Hepatocyte (in vitro differentiated cells): ENCODE measurements around the gene TCF12. TPM values are rescaled to one million over a fixed set of nuclear protein-coding genes. Genes with fewer than 3 reads are reported as not detected.

Experiments
- DNase-seq: peaks from one replicate; pipeline ENCODE4 v3.0.0-alpha.2; 2016; ENCODE audit warnings: low spot score
- H2AFZ ChIP-seq: fragments of 200-600 bp; sonication (generic); 2 replicates; pipeline ENCODE4 v1.6.0; 2016; ENCODE audit warnings: antibody characterized with exemption, mild to moderate bottlenecking
- H3K27ac ChIP-seq: fragments of 200-600 bp; sonication (generic); 2 replicates; pipeline ENCODE4 v1.5.1; 2016; ENCODE audit warnings: mild to moderate bottlenecking
- H3K27me3 ChIP-seq: fragments of 200-600 bp; sonication (generic); 2 replicates; pipeline ENCODE4 v1.6.1; 2016
- H3K36me3 ChIP-seq: fragments of 200-600 bp; sonication (generic); replicated peaks from 2 replicates; pipeline ENCODE4 v1.5.1; 2016; ENCODE audit warnings: low read depth; ENCODE audit not compliant: insufficient read depth
- H3K4me1 ChIP-seq: fragments of 200-600 bp; sonication (generic); 2 replicates; pipeline ENCODE4 v1.5.1; 2016; ENCODE audit warnings: mild to moderate bottlenecking, moderate library complexity; ENCODE audit not compliant: insufficient read depth
- H3K4me2 ChIP-seq: fragments of 200-600 bp; sonication (generic); 2 replicates; pipeline ENCODE4 v1.6.0; 2016
- H3K4me3 ChIP-seq: fragments of 200-600 bp; sonication (generic); 2 replicates; pipeline ENCODE4 v1.5.1; 2016; ENCODE audit warnings: mild to moderate bottlenecking
- H3K79me2 ChIP-seq: fragments of 200-600 bp; sonication (generic); 2 replicates; pipeline ENCODE4 v1.6.0; 2017; ENCODE audit warnings: mild to moderate bottlenecking
- H3K9me2 ChIP-seq: fragments of 200-600 bp; sonication (generic); replicated peaks from 2 replicates; pipeline ENCODE4 v1.6.0; 2017; ENCODE audit warnings: mild to moderate bottlenecking; ENCODE audit not compliant: insufficient read depth
- H3K9me3 ChIP-seq: fragments of 200-600 bp; sonication (generic); 2 replicates; pipeline ENCODE4 v1.5.1; 2016; ENCODE audit warnings: low read depth, mild to moderate bottlenecking
- H4K20me1 ChIP-seq: fragments of 200-600 bp; sonication (generic); 2 replicates; pipeline ENCODE4 v1.6.0; 2016; ENCODE audit warnings: mild to moderate bottlenecking; ENCODE audit not compliant: insufficient read depth, poor library complexity, severe bottlenecking
- EZH2 ChIP-seq: fragments of 200-600 bp; sonication (generic); IDR thresholded peaks from 2 replicates; pipeline ENCODE4 v1.6.1; 2016; ENCODE audit warnings: antibody characterized with exemption, mild to moderate bottlenecking, borderline replicate concordance
- EZH2phosphoT487 ChIP-seq: fragments of 200-600 bp; sonication (generic); IDR thresholded peaks from one replicate; pipeline ENCODE4 v1.6.1; 2018; ENCODE audit warnings: antibody characterized with exemption, mild to moderate bottlenecking, low read depth, moderate library complexity; ENCODE audit not compliant: unreplicated experiment, severe bottlenecking
- WGBS: methylation state at CpG from one replicate; pipeline ENCODE4 v1.1.6; 2016; ENCODE audit warnings: low lambda C conversion rate; ENCODE audit errors: missing lambda C conversion rate; 5-methylcytosine and 5-hydroxymethylcytosine counted together
- polyA plus RNA-seq: library from polyadenylated mRNA; unstranded; fragments of >200 nt; fragmentation: Nextera tagmentation; extraction: Ambion mirVana; gene quantifications from 2 replicates; pipeline ENCODE4 v1.2.1, GENCODE V29; 2016
- total RNA-seq: library from RNA; depleted of rRNA; stranded (reverse); fragments of >200 nt; gene quantifications from 2 replicates; pipeline ENCODE4 v1.2.3, GENCODE V29; 2014
- TF ChIP-seq, protein P1 (sequence below): fragments of 200-600 bp; sonication (generic); IDR thresholded peaks from 2 replicates; pipeline ENCODE4 v1.5.1; 2016; ENCODE audit warnings: antibody characterized with exemption, mild to moderate bottlenecking; ENCODE audit not compliant: poor library complexity

Gene TCF12
- total and polyA plus RNA-seq, 2 experiments from 2014 or later: 42.0 to 93.2 TPM

DNA sequence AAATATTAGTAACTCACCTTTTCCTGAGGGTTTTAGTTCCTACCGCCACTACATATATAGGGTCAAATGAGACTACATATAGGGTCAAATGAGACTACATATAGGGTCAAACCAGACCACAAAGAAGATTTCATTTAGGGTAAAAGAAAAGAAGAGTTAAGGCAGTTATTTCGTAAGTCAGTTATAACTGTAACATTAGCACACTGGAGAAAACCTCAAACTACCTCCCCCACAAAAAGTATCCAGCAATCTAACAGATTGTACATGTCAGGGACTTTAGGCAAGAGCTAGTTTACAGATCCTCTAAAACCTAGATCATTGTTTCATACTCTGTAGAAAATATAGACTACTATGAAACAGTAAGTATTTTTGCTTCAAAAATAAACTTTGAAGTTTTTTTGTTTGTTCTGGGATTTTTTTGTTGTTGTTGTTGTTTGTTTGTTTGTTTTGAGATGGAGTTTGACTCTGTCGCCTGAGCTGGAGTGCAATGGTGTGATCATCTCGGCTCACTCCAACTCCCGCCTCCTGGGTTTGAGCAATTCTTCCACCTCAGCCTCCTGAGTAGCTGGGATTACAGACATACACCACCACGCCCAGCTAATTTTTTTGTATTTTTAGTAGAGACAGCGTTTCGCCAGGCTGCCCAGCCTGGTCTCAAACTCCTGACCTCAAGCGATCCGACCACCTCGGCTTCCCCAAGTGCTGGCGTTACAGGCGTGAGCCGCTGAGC lies 365.5 kb downstream of the TCF12 start:
- no peaks in the 10 kb centered on the region for H3K36me3 ChIP-seq
- H3K9me3 ChIP-seq: no peaks in the 10 kb centered on the region
- H3K9me2 ChIP-seq: no peaks in the 10 kb centered on the region
- WGBS: 97% methylated on average over 14 of the region's 14 CpGs
- H3K27ac ChIP-seq: no peak overlapping the region
- no peak overlapping the region for H3K4me3 ChIP-seq
- H3K4me2 ChIP-seq: no peak overlapping the region
- no peak for DNase-seq
- no peak for TF ChIP-seq EZH2
- TF ChIP-seq EZH2phosphoT487: no peak
- TF ChIP-seq, protein P1, sequence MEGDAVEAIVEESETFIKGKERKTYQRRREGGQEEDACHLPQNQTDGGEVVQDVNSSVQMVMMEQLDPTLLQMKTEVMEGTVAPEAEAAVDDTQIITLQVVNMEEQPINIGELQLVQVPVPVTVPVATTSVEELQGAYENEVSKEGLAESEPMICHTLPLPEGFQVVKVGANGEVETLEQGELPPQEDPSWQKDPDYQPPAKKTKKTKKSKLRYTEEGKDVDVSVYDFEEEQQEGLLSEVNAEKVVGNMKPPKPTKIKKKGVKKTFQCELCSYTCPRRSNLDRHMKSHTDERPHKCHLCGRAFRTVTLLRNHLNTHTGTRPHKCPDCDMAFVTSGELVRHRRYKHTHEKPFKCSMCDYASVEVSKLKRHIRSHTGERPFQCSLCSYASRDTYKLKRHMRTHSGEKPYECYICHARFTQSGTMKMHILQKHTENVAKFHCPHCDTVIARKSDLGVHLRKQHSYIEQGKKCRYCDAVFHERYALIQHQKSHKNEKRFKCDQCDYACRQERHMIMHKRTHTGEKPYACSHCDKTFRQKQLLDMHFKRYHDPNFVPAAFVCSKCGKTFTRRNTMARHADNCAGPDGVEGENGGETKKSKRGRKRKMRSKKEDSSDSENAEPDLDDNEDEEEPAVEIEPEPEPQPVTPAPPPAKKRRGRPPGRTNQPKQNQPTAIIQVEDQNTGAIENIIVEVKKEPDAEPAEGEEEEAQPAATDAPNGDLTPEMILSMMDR: no peak
- no peaks in the 10 kb centered on the region for H3K4me1 ChIP-seq
- H2AFZ ChIP-seq: no peak overlapping the region
- H3K27me3 ChIP-seq: no peaks in the 10 kb centered on the region
- H4K20me1 ChIP-seq: no peaks in the 10 kb centered on the region
- no peaks in the 10 kb centered on the region for H3K79me2 ChIP-seq

DNA sequence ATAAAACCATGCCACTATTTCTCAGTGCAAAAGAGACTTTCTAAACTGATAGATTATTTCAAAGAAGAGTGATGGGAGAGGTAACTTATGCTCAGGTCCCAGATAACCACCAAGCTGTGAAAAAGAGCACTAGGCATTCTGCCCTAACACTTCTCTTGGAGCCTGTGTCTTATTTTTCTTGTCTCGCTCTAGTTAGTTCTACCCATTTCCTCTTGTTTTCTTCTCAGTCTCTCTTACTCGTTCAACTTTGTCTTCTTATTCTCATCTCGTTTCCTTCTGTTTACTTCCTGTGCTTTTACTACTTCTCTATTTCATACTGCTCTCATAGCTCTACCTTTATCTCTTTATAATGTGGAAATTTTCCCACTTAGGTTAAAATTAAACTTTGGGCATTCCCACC lies 366.1 kb downstream of the TCF12 start:
- Histone ChIP-seq H3K4me2 (no peak overlapping the region), H3K9me2 (no peaks in the 10 kb centered on the region), H3K27ac (no peak overlapping the region), H3K79me2 (no peaks in the 10 kb centered on the region), H3K4me1 (no peaks in the 10 kb centered on the region), H3K36me3 (no peaks in the 10 kb centered on the region), H3K9me3 (no peaks in the 10 kb centered on the region), H3K4me3 (no peak overlapping the region), H2AFZ (no peak overlapping the region), H3K27me3 (no peaks in the 10 kb centered on the region), H4K20me1 (no peaks in the 10 kb centered on the region)
- DNase-seq: no peak
- WGBS: 96% methylated on average over 3 of the region's 3 CpGs
- TF ChIP-seq EZH2 (no peak), EZH2phosphoT487 (no peak)
- TF ChIP-seq, protein P1: no peak

DNA sequence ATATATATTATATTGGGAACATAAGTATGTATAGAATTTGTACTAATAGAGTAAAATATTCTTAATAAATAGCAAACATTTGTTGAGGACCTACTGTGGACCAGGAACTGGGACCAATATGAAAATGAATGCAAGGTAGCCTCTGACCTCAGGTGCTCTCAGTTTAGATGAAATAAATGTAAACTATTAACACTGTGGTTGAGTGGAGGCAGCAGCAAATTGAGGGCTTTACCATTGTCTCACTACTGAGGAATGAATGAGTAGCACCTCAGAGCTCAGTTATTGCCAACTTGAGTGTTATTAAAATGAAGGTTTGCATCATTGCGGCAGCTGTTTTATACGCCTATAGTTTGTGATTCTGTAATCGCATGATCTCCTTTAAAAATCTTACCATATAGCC lies 366.9 kb downstream of the TCF12 start:
- Histone ChIP-seq H3K27me3 (no peaks in the 10 kb centered on the region), H4K20me1 (no peaks in the 10 kb centered on the region), H3K36me3 (no peaks in the 10 kb centered on the region), H3K9me2 (no peaks in the 10 kb centered on the region), H3K27ac (no peak overlapping the region), H3K4me1 (no peaks in the 10 kb centered on the region), H2AFZ (no peak overlapping the region), H3K4me3 (no peak overlapping the region), H3K4me2 (no peak overlapping the region), H3K79me2 (no peaks in the 10 kb centered on the region), H3K9me3 (no peaks in the 10 kb centered on the region)
- TF ChIP-seq EZH2 (no peak), EZH2phosphoT487 (no peak)
- TF ChIP-seq, protein P1: no peak
- no peak for DNase-seq
- 98% methylated on average over 3 of the region's 3 CpGs for WGBS
